ENCODE measurements around the gene ATCAY.

DNA sequence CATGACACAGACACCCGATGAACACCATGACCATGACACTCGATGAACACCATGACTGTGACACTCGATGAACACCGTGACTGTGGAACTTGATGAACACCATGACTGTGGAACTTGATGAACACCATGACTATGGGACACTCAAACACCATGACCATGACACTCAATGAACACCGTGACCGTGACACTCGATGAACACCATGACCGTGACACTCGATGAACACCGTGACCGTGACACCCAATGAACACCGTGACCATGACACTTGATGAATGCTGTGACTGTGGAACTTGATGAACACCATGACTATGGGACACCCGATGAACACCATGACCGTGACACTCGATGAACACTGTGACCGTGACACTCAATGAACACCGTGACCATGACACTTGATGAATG lies 43.2 kb upstream of the ATCAY start:
- TF ChIP-seq, protein P1, sequence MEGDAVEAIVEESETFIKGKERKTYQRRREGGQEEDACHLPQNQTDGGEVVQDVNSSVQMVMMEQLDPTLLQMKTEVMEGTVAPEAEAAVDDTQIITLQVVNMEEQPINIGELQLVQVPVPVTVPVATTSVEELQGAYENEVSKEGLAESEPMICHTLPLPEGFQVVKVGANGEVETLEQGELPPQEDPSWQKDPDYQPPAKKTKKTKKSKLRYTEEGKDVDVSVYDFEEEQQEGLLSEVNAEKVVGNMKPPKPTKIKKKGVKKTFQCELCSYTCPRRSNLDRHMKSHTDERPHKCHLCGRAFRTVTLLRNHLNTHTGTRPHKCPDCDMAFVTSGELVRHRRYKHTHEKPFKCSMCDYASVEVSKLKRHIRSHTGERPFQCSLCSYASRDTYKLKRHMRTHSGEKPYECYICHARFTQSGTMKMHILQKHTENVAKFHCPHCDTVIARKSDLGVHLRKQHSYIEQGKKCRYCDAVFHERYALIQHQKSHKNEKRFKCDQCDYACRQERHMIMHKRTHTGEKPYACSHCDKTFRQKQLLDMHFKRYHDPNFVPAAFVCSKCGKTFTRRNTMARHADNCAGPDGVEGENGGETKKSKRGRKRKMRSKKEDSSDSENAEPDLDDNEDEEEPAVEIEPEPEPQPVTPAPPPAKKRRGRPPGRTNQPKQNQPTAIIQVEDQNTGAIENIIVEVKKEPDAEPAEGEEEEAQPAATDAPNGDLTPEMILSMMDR (conservative IDR thresholded peaks at IDR 0.05; ENCODE audit: low read length): no peak
- TF ChIP-seq EZH2phosphoT487 (IDR thresholded peaks at IDR 0.05; ENCODE audit: borderline replicate concordance, low read depth, low read length): no peak

Measured in OCI-LY7 (cell line).